AG09319 (cell line): ENCODE measurements around the gene SLC3A2.
A peak's percentile ranks its signal among the peaks of the same experiment; 100 is the strongest.
"Not testable (repeated sequence)": the region's sequence is repeated elsewhere in the genome, so short reads cannot be mapped to it uniquely, and the experiment has no call there.

ENCODE experiments used
- DNase-seq: peaks from one replicate; pipeline ENCODE4 v3.0.0-alpha.2; 2010; ENCODE audit warnings: low read depth; ENCODE audit errors: extremely low read depth
- TF ChIP-seq, protein P1 (sequence below): IDR thresholded peaks from 2 replicates; pipeline ENCODE4 v1.5.1; 2011; ENCODE audit warnings: low read depth, mild to moderate bottlenecking, inconsistent platforms, low read length, moderate library complexity

SLC3A2 gene

GRCh38 chr11:62841361-62842170 lies 39.1 kb upstream of the SLC3A2 start:
- DNase-seq = peak; percentile 99
- TF ChIP-seq, protein P1, sequence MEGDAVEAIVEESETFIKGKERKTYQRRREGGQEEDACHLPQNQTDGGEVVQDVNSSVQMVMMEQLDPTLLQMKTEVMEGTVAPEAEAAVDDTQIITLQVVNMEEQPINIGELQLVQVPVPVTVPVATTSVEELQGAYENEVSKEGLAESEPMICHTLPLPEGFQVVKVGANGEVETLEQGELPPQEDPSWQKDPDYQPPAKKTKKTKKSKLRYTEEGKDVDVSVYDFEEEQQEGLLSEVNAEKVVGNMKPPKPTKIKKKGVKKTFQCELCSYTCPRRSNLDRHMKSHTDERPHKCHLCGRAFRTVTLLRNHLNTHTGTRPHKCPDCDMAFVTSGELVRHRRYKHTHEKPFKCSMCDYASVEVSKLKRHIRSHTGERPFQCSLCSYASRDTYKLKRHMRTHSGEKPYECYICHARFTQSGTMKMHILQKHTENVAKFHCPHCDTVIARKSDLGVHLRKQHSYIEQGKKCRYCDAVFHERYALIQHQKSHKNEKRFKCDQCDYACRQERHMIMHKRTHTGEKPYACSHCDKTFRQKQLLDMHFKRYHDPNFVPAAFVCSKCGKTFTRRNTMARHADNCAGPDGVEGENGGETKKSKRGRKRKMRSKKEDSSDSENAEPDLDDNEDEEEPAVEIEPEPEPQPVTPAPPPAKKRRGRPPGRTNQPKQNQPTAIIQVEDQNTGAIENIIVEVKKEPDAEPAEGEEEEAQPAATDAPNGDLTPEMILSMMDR = no peak

DNA sequence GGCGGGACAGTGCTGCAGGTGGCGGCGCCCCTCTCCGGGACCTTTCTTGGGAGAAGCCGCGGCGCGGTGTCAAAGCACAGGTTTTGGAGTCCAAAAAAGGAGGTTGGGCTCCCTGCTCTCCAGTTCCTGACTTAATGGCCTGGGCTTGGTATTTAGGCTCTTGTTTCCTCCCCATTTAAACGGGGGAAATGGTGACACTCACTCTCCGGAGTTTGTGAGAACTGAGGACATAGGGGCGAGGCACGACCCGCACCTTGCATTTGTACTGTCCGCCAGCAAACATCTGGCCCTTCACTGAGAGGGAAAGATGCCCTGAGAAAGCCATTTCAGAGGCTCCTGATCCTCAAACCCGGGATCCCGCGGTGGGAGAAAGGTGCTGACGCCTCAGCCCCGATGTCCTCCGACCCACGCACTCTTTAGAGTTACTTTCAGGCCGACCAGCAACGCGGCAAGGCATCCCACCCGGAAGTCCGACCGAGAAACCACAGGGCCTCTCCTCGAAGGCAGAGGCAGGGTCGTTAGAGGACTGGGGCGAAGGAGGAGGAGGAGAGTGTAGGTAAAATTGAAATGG lies 38.4 kb upstream of the SLC3A2 start:
- no peak for DNase-seq
- TF ChIP-seq, protein P1 = no peak

DNA sequence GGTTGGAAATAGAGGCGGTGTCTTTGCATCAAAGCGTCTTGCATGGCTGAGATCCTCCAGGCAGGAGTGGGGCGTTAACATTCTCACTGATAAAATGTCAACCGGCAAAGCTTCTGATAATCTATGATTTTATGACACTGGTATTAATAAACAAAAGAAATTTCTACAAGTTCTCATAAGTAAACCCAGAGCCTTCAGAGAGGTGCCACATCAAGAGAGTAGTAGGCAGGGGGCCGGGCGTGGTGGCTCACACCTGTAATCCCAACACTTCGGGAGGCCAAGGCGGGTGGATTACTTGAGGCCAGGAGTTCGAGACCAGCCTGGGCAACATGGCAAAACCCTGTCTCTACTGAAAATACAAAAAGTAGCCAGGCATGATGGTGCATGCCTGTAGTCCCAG lies 37.8 kb upstream of the SLC3A2 start:
- DNase-seq = not testable (repeated sequence)

DNA sequence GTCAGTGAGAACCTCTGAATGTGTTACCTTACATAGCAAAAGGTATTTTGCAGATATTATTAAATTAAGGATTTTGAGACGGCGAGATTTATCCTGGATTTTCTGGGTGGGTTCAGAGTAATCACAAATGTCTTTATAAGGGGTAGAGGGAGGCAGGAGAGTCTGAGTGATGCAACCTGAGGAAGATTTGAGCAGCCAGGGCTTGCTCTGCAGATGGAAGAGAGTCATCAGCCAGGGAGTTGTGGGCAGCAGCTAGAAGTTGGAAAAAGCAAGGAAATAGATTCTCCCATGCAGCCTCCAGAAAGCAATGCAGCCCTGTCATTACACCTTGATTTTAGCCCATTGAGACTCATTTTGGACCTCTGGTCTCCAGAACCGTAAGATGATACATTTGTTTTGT lies 37.2 kb upstream of the SLC3A2 start:
- no peak for DNase-seq
- TF ChIP-seq, protein P1 = no peak

DNA sequence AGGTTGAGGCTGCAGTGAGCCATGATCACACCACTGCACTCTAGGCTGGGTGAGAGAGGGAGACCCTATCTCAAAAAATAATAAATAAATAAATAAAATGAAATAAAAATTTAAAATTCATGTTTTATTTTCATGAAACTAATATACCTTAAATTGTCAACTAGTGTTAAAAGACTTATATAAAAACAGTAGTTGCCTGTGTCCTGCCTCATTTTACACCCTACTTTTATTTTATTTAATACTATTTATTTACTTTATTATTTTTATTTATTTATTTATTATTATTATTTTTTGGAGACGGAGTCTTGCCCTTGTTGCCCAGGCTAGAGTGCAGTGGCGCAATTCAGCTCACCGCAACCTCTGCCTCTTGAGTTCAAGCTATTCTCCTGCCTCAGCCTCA lies 36.5 kb upstream of the SLC3A2 start:
- DNase-seq = no peak
- TF ChIP-seq, protein P1 = no peak

- DNase-seq = no peak
- TF ChIP-seq, protein P1 = no peak
These were observed 34.5 kb upstream of the SLC3A2 start for GRCh38 chr11:62846177-62846576.

- TF ChIP-seq, protein P1 = no peak
- DNase-seq = no peak
These were observed 32.9 kb upstream of the SLC3A2 start for GRCh38 chr11:62847767-62848314.
